ENCODE data around the gene TUBB6. TPM values are rescaled to one million over a fixed set of nuclear protein-coding genes. Genes with fewer than 3 reads are reported as not detected.
A peak's percentile ranks its signal among the peaks of the same experiment; 100 is the strongest.

Gene TUBB6
- polyA plus RNA-seq, 1 donor: 317 TPM

DNA sequence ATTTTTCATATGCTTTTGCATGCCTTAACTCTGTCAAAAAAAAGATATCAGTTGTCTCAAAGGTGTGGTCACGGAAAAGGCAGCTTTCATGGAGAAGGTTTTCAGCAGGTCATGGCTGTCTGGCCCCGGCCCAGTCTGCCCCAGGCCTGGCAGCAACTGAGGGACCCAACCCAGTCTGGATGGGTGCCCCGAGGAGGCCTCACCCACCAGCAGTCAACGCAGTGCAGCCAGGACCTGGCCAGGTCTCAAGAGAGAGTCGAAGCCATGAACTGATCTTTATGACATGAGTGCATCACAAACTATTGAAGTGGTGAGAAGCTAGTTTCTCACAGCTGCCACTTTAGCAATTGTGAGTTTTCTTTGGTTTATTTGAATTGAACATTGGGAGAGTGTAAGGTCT, 7.9 kb downstream of the TUBB6 start:
- DNase-seq: no peak

DNA sequence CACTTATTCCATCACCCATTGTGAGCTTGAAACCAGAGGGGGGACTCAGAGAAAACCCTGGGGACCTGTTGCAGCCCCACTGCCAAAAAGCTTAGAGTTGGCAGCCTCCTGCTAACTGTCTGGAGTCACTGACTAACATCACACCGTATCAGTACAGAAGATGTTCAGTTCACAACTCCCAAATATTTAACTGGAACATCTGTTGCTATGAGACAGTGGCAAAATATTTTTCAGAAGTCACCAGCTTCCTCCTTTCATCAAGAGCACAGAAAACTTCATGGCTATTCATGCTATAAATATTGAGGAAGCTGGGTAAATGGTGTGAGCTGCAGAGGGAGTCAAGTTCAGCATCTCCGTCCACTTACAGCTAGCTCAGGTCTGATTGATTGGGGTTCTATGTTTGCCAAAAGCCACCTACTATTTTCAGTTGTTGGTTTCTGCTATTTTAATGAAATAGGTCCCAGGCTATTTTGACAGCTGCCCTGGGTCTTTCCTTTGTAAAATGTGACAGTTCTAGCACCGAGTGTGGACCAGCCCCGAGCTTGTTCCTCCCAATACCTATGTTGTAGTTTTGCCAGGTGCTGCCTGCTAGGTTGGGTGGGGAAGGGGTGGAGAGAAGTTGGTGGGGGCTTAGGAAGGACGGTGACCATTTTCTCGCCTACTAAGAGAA, 9.8 kb downstream of the TUBB6 start:
- peak; percentile 52 for DNase-seq

DNA sequence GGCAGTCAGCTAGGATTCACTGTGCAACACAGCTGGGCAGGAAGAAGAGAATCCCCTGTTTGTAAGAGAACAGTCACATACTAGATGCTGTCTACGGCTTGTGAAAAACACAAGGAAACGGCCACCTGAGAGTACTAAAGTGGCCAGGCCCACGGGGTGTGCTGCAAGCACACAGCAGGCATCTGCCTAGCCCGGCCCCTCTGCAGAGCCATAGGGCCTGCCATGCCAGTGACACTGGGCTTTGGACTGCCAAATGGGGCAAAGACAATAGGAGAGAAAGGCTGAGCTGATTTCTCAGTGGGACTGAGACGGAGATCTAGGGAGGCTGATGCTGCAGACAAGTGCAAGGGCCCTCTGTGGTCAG, 10.3 kb downstream of the TUBB6 start:
- DNase-seq: no peak

DNA sequence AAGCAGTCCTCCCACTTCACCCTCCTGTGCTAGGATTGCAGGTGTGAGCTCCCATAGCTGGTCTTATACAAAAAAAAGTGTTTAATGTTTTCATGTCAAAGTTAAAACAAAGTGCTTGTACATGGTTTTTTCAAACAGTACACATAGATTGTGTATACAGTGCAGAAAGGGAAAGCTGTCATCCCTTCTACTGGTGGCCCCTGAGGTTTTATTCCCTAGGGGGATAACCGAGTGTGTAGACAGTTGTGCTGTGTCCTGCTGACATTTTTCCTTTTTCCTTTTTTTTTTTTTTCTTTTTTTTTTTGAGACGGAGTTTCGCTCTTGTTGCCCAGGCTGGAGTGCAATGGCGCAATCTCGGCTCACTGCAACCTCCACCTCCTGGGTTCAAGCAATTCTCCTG, 10.8 kb downstream of the TUBB6 start:
- DNase-seq: no peak

DNA sequence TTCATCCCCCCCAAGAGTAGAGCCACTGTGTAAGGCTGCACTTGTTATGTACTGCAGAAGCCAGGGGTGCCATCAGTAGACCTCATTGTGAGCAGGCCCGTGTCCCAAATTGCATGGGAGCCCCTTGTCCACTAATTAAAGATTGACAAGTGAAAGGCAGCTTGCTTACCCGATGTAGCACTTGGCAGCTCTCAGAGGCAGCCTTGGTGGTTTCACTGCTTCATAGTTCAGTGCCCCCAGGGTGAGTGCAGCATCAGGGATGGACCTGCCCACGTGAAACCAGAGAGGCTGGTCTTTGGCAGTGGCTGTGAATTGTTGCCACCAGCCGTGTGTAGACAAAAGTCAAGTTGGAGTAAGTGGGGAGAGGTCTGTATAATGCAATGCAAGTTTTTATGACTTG, 13.3 kb downstream of the TUBB6 start:
- no peak for DNase-seq

DNA sequence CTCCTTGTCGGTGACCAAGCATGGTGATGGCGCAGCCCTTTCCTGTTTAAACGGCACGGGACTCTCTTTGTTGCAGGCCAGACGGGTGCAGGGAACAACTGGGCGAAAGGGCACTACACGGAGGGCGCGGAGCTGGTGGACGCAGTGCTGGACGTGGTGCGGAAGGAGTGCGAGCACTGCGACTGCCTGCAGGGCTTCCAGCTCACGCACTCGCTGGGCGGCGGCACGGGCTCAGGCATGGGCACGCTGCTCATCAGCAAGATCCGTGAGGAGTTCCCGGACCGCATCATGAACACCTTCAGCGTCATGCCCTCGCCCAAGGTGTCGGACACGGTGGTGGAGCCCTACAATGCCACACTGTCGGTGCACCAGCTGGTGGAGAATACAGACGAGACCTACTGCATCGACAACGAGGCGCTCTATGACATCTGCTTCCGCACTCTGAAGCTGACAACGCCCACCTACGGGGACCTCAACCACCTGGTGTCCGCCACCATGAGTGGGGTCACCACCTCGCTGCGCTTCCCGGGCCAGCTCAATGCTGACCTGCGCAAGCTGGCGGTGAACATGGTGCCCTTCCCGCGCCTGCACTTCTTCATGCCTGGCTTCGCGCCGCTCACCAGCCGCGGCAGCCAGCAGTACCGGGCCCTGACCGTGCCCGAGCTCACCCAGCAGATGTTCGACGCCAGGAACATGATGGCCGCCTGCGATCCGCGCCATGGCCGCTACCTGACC, 17.1 kb downstream of the TUBB6 start:
- DNase-seq: no peak

DNA sequence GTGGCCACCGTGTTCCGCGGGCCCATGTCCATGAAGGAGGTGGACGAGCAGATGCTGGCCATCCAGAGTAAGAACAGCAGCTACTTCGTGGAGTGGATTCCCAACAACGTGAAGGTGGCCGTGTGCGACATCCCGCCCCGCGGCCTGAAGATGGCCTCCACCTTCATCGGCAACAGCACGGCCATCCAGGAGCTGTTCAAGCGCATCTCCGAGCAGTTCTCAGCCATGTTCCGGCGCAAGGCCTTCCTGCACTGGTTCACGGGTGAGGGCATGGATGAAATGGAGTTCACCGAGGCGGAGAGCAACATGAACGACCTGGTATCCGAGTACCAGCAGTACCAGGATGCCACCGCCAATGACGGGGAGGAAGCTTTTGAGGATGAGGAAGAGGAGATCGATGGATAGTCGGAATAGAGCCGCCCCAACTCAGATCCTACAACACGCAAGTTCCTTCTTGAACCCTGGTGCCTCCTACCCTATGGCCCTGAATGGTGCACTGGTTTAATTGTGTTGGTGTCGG, 17.7 kb downstream of the TUBB6 start:
- DNase-seq: no peak

DNA sequence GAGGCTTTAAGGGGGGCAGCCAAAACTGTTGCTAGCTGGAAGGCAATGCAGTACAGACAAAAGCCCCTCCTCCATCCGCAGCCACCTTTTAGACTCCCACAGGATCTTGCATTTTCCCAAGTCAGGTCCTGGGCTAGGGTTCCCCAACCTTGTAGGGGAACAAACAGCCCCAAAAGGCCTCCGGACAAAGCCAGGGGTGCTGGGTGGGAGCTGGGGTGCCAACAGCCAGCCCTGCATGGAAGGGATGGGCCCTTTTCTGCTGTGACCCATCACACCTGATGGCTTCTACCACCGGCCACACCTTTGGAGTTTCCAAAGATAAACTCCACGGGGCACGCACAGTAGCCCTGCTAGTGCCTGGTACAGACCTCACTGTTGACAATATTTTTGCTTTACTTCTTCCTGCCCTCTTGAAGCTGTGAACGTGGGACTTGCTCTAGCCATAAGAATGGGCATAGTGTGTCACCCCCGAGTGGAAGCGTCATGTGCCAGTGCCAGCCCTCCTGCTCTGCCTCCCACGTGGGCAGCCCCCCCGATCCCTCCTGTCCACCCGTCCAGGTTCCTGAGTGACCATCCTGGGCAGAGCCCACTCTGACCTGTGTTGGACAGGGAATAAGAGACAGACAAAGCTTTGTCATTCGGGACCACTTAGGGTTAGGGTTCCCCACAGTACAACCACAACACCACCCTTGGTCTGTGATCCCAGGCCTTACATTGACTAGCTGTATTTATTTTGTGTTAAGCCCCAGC, 18.8 kb downstream of the TUBB6 start:
- DNase-seq: no peak

DNA sequence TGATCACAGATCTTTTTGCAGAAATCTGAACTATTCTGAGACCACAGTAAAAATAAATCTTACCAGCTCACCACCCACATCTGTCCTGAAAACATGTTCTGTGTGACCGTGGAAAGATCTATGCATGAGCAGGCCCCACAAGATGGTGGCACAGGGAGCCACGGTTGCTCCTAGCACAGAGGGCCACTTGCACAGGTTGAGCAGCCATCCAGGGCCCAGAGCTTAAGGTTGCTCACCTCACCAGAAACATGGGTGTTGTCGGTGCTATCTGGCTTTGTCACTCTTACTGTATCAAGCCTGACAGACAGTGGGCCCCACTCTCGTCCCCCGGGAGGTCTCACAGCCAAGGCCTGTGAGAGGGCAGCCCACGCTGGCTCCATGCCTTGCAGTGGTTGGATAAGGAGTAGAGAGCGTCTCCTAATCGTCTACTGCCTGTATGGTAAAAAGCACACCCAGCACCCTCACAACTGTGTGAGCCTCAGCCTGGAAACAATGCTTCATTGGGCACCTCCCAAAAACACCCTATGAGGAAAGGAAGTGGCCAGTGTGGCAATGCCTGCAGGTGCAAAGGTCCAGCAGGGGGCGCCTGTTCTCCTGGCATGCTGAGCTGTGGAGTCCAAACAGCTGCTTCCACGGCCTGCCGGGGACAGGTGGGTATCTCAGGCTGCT, 19.6 kb downstream of the TUBB6 start:
- peak; percentile 46 for DNase-seq

DNA sequence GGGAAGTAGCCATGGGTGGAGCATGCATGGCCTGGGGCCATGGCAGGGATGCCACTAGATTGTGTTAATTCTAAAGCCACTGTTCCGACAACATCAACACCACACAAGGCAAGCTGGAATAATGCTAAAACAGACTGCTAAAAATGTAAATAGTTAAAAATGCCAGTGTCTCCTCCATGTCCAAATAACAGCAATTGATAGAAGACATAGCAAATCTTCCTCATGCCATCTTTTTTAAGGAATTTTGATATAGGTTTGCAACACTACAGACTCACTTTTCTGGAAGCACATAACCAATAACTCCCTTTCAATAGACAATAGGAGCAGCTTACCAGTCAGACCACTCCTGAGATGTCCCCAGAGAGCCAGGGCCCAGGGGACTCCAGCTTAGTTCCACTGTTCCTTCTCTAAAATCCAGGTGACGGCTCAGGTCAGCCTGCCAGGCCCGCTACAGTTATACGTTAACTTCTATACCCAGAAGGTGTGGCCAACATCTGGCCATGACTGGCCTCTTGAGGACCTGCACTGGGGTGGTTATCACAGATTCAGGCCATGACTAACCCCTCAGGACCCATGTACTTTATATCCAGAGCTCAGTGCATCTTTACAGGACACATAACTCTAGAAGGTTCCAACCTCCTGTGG, 20.3 kb downstream of the TUBB6 start:
- no peak for DNase-seq

DNA sequence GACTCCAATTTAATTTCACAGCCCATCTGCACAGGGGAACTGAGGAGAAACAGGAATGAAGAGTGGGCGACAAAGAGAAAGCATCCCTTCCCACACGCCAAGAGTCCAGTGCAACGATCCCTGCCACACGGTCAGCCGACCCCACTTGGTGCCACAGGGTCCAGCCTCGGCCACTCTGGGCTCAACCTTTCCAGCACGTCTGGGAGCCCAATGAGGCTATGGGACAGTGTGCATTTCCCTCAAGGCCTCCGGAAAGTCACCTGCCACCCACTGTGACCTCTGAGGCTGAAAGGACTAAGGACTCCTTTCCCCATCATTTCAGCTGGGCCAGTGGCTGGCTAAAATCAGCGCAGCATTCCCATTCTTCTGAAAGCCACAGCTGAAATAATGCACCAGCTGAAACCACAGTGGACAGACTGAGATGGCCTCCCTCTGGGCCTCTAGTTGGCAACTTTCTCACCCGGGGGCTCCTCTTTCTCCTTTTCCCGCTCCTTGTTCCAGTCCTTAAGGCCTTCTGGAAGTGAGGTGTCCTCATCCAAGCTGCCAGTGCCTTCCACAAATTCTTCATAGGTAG, 21.2 kb downstream of the TUBB6 start:
- DNase-seq: no peak

DNA sequence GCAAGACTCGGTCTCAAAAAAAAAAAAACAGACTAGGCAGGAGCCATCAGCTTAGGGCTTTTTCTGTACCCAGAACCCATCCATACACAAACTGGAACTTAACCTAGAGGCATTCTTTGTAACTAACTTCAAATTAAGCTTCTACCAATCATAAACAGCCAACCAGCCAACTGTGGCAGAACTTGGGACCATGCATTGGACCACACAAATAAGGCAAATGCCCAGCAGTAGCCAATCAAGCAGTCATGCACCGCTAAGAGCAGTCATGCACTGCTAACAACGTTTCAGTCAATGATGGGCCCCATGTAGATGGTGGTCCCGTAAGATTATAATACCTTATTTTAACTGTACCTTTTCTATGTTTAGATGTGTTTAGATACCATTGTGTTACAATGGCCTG, 22.7 kb downstream of the TUBB6 start:
- no peak for DNase-seq

DNA sequence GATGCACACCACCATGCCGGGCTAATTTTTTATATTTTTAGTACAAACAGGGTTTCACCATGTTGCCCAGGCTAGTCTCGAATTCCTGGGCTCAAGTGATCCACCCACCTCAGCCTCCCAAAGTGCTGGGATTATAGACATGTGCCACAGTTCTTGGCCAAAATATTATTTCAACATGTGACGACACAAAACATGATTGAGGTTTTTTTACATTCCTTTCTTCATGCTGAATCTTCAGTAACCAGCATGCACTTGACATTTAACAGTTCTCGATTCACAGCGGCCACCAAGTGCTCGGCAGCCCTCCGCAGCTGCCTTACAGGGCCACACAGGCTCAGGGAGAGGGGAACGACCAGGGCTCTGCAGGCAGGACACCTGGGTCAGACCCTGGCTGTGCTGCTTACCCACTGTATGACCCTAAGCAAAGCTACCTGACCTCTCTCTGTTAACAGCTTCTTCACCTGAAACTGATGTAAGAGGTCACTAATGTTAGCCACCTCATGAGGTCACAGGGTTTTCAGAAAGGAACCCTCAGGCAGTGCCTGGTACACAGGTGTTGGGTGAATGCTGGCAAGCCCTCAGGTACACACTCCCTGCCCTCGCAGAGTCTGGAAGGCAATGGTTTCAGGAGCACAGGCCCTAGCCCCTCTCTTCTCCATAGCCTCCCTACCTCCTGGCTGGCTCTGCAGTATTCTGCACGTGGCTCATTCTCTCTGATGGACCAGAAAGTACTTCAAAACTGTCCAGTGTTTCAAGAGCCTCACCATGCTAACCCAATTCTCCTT, 25.7 kb downstream of the TUBB6 start:
- no peak for DNase-seq

DNA sequence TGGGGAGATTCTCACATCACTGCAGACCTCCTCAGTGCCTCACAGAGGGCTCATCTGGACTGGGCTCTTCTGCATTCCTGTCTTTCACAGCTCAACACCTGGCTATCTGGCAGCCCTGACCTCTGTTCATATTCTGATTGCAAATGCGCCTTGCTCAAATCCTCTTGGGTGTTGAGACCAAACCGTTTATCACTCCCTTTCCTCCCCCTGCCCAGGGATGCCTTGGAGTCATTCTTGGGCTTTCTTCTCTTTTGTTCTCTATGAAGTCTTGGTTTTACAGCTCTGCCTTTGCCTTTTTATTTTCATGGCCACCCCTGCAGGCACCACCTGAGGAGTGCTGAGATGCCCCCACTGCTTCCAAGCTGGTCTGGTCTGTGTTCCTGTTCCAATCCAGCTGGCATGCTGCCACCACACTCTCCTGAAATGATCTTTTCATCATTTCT, 26.3 kb downstream of the TUBB6 start:
- no peak for DNase-seq

DNA sequence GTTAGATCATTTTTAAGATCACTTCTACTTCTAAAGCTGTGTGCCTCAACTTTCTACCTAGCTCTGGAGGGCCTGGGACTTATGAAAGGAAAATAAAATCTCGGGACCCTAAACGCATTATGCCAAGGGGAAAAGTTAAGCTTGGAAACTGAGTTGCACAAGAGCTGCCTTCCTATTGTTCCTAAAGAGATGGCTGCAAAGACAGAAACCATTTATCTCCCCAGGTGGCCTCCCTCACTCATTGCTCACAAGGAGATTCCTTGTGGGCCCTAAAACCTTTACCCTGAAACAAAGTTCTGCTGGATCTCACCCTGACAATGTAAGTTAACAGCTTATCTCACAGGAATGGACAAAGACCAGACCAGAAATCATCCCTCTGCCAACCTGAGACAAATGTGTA, 26.8 kb downstream of the TUBB6 start:
- DNase-seq: no peak

DNA sequence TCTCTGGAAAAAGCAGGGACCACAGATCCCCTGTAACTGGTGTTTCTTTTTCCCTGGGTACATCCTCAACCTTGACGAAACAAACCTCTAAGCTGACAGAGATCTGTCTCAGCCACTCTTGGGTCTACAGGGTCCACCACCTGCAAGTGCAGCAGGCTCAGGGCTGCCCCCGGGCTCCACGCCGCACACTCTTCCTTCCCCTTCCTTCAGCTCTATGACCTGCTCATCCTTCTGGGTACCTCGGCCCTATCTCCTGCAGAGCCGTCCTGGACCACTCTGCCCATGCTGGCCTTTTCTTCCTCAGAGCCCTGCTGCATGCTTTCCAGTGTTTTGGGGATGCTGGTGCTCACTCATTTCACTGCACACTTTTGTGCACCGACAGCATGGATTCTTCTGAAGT, 27.5 kb downstream of the TUBB6 start:
- no peak for DNase-seq

DNA sequence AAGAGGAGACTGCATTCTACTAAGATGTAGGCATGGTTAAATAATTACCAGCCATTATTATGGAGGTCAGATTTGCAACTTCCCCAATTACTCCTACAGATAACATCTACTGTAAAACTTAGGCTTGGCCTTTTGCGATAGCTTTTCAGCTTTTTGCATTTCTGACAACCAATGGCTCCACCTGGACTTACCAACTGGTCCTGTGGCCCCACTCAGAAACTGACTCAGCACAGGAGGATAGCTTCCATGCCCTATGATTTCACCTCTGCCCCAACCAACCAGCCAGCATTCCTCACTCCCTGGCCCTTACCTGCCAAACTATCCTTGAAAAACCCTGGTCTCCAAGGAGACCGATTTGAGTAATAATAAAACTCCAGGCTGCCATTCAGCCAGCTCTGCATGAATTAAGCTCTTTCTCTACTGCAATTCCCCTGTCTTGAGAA, 28.2 kb downstream of the TUBB6 start:
- no peak for DNase-seq

DNA sequence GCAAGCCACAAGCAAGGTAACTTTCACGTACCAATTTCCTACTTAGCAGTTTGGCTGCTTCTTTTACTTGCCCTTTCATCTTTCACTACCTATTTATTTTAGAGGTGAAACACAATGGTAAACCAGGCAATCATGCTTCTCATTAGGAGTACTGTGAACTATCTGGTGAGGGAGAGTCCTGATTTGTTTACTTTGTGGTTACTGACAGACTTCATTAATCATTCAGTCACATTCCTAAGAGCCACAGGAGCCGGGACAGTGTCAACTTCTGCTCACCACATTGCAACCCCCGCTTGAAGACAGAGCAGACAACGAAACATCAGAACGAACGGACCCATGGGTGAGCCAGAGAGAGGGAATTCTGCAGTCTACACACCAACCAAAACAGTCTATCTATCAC, 28.8 kb downstream of the TUBB6 start:
- DNase-seq: no peak

DNA sequence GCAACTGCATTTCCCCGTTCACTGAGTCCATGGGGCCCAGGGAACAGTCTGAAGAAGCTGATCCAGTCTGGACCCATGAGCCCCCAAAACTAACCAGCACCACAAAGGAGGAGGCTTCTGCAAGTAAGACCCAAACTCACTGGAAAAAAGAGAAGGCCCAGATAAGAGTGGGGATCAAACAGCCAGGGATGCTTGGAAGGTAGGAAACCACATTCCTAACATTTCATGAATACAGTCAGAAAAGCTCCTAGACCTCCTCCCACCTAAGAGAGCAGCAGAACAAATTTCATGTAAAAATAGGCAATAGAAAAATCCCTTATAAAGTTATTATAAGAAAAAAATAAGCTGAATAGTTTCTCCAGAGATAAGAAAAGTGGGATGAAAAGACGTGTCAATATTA, 30.3 kb downstream of the TUBB6 start:
- DNase-seq: no peak

DNA sequence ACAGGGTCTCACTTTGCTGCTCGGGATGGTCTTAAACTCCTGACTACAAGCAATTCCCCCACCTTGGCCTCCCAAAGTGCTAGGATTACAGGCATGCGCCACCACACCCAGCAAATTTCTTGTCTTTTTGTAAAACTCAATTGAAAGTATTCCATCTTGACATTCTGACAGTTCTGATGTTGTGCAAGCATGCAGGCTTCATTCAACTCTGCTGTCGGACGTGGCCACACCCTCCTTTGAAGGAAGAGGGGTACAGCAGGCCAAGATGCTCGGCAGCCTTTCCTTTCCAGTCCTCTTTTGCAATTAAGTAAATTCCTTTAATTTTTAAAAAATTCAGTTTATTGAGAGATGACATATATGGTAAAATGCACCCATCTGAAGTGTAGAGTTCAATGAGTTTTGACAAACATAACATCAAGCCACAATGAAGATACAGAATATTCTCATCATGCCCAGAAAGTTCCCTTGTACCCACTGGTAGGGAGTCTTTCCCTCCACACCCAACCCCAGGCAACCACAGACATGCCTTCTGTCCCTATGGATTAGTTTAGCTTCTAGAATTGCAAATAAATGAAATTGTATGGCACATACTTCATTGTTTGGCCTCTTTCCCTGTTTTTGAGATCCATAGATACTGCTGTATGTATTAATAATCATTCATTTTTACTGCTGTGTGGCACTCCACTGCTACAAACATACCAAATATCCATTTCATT, 33.1 kb downstream of the TUBB6 start:
- DNase-seq: no peak

DNA sequence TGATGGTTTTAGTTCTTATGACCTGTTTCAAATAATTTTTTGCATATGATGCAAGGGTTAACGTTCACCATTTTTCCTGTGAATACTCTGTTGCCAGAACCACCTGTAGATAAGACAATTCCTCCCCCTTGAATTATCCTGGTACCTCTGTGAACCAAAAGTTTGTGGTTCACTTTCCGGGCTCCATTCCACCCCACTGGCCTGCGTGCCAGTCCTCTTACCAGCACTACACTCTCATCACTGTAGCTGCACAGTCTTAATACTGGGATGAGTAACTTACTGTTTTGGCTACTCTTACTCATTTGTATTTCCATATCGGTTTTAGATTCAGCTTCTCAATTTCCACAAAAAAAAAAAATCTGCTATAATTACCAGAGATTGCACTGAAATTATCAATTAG, 34.6 kb downstream of the TUBB6 start:
- DNase-seq: no peak

Data from hindlimb muscle (tissue), 1 donor.